GM12878 (cell line): ENCODE data around the gene GOT2.

Experiments
- EP300 ChIP-seq, 2 experiments: fragments of 150-350 bp in 1 of 2; IDR thresholded peaks; 2 replicates each; pipeline ENCODE4 v1.6.1; 2011 to 2012; ENCODE audit warnings: low read depth in 2 of 2, low read length in 2 of 2, borderline replicate concordance in 1 of 2, improper control_type of control experiment in 1 of 2, inconsistent platforms in 1 of 2; ENCODE audit not compliant: control insufficient read depth in 1 of 2
- FOXK2 ChIP-seq: fragments of 450-650 bp; IDR thresholded peaks from 2 replicates; pipeline ENCODE4 v1.6.1; 2017; ENCODE audit warnings: mild to moderate bottlenecking, moderate library complexity
- GABPA ChIP-seq: IDR thresholded peaks from 2 replicates; pipeline ENCODE4 v1.6.1; 2014; ENCODE audit warnings: antibody characterized with exemption, low read depth, mild to moderate bottlenecking, inconsistent platforms
- HDAC2 ChIP-seq: fragments of 200-600 bp; sonication (generic); IDR thresholded peaks from 2 replicates; pipeline ENCODE4 v1.6.1; 2017
- SMAD1 ChIP-seq: fragments of 450-650 bp; IDR thresholded peaks from 2 replicates; pipeline ENCODE4 v1.6.1; 2018; ENCODE audit warnings: mild to moderate bottlenecking, low read depth; ENCODE audit not compliant: partially characterized antibody
- TF ChIP-seq, protein P1 (sequence below): fragments of 450-650 bp; formaldehyde crosslinking; IDR thresholded peaks from 2 replicates; pipeline ENCODE4 v1.5.0; 2022; ENCODE audit warnings: mild to moderate bottlenecking, missing genetic modification characterization
- TF ChIP-seq, protein P2 (sequence below), 3 experiments: IDR thresholded peaks in 2 of 3; conservative IDR thresholded peaks in 1 of 3; 2 replicates each; pipeline ENCODE4 v1.5.1; 2011; ENCODE audit warnings: low read depth in 3 of 3, low read length in 3 of 3, mild to moderate bottlenecking in 3 of 3, control low read depth in 2 of 3, moderate library complexity in 2 of 3, inconsistent platforms in 1 of 3, mixed read lengths in 1 of 3; ENCODE audit not compliant: control insufficient read depth in 2 of 3, insufficient read depth in 1 of 3; ENCODE audit errors: extremely low read depth in 1 of 3

DNA sequence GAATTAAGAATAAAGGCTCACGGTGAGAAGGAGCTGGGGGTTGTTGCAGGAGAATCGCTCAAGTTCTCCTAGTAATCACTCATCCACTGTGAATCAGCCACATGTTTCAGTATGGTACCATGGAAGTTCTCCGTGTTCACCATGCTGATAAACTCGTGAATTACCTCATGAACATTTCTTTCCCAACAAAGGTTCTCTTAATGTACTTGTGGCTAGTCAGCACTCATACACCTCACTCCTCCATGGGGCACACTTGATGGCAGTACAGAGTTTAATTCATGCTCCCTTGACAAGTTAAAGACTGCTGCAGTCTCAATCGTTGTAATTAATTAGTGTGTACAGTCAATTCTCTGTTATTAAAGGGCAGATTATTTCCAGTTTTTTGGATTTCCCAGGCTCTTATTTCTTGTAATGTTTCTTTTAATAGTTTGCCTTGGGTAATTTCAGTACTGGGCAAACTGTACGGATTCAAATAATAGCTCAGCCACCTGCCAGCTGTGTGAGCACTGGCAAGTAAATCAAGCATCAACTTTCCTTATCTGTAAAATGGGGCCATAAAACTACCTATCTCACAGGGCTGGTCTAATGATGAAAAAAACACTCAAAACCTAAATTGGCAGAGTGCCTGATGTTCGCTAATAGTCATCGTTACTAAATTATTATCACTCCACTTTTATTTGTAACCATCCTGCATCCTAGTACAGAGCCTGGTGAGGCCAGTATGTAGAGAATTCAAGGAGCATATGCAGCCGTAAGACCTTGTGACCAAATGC, 6.1 kb downstream of the GOT2 start:
- TF ChIP-seq EP300 (IDR thresholded peaks at IDR 0.05; ENCODE audit: borderline replicate concordance in 1 of 2, control insufficient read depth in 1 of 2, low read depth in 2 of 2, low read length in 2 of 2): no peak
- TF ChIP-seq HDAC2: no peak
- no peak for TF ChIP-seq SMAD1
- TF ChIP-seq, protein P1, sequence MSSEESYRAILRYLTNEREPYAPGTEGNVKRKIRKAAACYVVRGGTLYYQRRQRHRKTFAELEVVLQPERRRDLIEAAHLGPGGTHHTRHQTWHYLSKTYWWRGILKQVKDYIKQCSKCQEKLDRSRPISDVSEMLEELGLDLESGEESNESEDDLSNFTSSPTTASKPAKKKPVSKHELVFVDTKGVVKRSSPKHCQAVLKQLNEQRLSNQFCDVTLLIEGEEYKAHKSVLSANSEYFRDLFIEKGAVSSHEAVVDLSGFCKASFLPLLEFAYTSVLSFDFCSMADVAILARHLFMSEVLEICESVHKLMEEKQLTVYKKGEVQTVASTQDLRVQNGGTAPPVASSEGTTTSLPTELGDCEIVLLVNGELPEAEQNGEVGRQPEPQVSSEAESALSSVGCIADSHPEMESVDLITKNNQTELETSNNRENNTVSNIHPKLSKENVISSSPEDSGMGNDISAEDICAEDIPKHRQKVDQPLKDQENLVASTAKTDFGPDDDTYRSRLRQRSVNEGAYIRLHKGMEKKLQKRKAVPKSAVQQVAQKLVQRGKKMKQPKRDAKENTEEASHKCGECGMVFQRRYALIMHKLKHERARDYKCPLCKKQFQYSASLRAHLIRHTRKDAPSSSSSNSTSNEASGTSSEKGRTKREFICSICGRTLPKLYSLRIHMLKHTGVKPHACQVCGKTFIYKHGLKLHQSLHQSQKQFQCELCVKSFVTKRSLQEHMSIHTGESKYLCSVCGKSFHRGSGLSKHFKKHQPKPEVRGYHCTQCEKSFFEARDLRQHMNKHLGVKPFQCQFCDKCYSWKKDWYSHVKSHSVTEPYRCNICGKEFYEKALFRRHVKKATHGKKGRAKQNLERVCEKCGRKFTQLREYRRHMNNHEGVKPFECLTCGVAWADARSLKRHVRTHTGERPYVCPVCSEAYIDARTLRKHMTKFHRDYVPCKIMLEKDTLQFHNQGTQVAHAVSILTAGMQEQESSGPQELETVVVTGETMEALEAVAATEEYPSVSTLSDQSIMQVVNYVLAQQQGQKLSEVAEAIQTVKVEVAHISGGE (CRISPR knock-in tag): no peak
- TF ChIP-seq, protein P2, sequence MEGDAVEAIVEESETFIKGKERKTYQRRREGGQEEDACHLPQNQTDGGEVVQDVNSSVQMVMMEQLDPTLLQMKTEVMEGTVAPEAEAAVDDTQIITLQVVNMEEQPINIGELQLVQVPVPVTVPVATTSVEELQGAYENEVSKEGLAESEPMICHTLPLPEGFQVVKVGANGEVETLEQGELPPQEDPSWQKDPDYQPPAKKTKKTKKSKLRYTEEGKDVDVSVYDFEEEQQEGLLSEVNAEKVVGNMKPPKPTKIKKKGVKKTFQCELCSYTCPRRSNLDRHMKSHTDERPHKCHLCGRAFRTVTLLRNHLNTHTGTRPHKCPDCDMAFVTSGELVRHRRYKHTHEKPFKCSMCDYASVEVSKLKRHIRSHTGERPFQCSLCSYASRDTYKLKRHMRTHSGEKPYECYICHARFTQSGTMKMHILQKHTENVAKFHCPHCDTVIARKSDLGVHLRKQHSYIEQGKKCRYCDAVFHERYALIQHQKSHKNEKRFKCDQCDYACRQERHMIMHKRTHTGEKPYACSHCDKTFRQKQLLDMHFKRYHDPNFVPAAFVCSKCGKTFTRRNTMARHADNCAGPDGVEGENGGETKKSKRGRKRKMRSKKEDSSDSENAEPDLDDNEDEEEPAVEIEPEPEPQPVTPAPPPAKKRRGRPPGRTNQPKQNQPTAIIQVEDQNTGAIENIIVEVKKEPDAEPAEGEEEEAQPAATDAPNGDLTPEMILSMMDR (IDR thresholded peaks at IDR 0.05 in 2 of 3, conservative IDR thresholded peaks at IDR 0.05 in 1 of 3; ENCODE audit: control insufficient read depth in 2 of 3, extremely low read depth in 1 of 3, insufficient read depth in 1 of 3, low read depth in 3 of 3, low read length in 3 of 3): no peak
- no peak for TF ChIP-seq GABPA
- TF ChIP-seq FOXK2: no peak
